ENCODE measurements around the gene VNN1.

The VNN1 gene

GRCh38 chr6:132713352-132714134 lies at the start of gene VNN1:
Gene VNN1, minus strand, starts transcription at chr6:132714055. Its CDS starts 20 bp downstream, at chr6:132714035.
- DNase-seq, result no peak

- DNase-seq, result no peak
Observed at GRCh38 chr6:132763269-132763668, 49.4 kb upstream of the VNN1 start.

DNA sequence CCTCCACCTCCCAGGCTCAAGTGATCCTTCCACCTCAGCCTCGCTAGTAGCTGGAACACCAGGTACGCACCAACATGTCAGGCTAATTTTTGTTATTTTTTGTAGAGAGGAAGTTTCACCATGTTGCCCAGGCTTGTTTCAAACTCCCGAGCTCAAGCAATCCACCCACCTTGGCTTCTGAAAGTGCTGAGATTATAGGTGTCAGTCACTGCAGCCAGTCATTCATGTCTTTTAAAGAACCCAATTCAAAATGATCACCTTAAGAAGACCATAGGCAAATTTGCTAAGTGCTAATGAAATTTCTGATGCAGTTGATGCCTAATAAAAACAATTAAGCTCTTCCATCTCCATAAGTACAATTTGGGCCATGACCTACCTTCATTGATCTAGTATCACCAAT lies 46.4 kb upstream of the VNN1 start:
- no peak for DNase-seq

DNA sequence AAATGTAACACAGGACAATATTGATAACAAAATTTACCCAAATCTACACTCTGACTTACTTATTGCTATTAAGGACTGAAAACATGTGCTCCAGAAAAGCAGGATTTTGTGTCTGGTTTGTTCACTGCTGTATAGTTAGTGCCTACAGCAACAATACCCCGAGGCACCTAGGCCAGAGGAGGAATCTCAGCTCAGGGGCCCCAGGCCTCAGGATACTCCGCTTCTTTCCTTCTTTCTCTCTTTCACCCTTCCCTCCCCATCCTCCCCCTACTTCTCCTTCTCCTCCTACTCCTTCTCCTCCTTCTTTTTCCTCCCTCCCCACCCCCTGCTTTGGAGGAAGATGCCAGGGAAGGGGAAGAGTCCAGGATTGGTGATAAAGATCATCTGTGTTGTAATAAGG lies 44.8 kb upstream of the VNN1 start:
- no peak for DNase-seq

DNA sequence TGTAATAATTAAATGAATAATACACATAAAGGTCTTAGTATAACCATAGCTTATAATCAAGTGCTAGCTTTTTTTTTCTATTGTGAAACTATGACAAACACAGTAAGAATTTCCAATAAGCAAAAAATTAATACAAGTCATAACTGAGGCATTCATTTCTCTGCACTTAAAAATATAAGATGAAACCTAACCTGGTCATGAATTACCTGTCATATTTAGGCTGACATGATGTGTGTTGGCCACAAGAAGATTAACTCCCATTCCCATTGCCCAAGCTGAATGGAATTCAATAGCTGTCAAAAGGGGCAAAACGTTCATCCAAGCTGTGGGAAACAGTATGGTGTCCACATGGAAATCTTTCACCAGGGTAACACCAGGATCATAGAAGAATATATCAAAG lies 38.4 kb upstream of the VNN1 start:
- DNase-seq, result no peak

DNA sequence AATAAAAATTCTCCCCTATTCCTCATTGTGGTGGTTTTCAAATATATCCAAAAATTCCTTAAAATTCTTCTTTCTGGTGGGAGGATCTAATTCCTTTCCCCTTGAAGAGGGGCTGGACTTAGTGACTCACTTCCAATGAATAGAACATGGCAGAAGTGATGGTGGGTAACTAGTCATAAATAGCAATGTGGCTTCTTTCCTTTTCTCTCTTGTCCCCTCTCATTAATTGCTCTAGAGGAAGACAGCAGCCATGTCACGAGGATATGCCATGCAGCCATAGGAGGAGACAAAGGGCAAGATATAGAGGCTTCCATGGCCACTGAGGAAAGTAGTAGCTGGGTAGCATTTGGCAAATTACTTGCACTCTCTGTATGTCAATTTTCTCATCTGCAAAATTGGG lies 38.0 kb upstream of the VNN1 start:
- no peak for DNase-seq

- no peak for DNase-seq
Observed at GRCh38 chr6:132751306-132751705, 37.5 kb upstream of the VNN1 start.

- DNase-seq, result no peak
Observed at GRCh38 chr6:132750455-132751248, 36.8 kb upstream of the VNN1 start.

DNA sequence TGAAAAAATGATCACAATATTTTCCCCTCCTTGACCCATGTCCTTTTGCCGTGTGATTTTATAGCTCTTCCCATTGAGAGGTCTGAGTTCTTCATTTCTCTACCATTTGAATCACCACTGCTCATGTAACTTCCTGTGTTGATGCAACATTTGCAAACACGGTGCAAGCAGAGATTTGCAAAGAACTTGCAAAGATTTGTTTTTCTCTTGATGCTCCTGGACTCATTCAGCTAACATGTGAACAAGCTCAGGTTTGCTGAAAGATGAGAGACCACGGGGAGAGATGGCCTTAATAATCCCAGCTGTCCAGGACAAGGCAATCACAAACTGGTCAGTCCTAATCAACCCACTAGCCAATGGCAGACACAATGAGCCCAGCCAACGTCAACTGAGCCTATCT lies 35.3 kb upstream of the VNN1 start:
- DNase-seq, result peak; percentile 37

GRCh38 chr6:132748446-132748845 lies 34.6 kb upstream of the VNN1 start:
- DNase-seq, result no peak

DNA sequence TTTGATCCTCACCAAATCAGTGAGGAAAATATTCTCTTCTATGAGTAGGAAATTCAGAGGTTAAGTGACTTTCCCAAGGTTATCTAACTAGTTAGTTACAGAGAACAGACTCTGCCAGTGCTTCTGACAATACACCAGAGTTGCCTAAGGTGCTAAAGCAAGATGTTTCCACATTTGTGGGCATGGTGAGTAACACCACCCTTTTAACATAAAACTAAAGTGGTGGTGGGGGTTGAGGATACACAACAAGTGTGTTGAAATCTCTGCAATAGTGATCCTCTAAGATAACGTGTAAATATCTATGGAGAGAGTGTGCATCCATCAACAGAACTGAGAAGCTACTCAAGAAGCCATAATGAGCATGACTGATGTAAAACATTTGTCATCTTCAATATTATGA lies 32.2 kb upstream of the VNN1 start:
- peak; percentile 58 for DNase-seq

DNA sequence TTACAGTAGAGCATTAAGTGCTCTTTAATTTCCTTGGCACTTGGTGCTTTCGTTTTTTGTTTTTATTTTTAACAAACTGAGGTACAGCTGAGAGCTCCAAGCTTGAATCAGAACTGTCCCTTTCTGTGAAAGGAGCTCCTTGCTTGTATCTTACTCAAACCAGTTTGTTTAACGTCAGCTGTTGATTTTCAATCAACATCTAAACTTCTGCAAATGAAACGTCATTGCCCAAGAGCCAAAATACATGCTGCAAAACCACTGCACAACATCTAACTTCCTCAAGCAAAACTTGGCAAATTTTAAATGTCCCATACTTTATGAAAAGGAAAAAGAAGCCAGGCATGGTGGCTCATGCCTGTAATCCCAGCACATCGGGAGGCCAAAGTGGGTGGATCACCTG lies 28.6 kb upstream of the VNN1 start:
- DNase-seq, result no peak

- peak; percentile 56 for DNase-seq
Observed at GRCh38 chr6:132741281-132741680, 27.4 kb upstream of the VNN1 start.

- no peak for DNase-seq
Observed at GRCh38 chr6:132736239-132736638, 22.4 kb upstream of the VNN1 start.

- no peak for DNase-seq
Observed at GRCh38 chr6:132734694-132735236, 20.9 kb upstream of the VNN1 start.

- no peak for DNase-seq
Observed at GRCh38 chr6:132733814-132734213, 20.0 kb upstream of the VNN1 start.

DNA sequence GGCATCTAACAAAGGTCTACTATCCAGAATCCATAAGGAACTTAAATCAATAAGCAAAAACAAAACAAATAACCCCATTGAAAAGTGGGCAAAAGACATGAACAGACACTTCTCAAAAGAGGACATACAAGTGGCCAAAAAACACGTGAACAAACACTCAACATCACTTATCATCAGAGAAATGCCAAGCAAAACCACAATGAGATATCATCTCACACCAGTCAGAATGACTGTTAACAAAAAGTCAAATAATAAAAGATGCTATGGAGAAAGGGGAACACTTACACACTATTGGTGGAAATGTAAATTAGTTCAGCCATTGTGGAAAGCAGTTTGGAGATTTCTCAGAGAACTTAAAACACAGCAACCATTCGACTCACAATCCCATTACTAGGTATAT lies 19.4 kb upstream of the VNN1 start:
- DNase-seq, result no peak

GRCh38 chr6:132731086-132731485 lies 17.2 kb upstream of the VNN1 start:
- DNase-seq, result no peak

- peak; percentile 60 for DNase-seq
Observed at GRCh38 chr6:132730560-132730959, 16.7 kb upstream of the VNN1 start.

DNA sequence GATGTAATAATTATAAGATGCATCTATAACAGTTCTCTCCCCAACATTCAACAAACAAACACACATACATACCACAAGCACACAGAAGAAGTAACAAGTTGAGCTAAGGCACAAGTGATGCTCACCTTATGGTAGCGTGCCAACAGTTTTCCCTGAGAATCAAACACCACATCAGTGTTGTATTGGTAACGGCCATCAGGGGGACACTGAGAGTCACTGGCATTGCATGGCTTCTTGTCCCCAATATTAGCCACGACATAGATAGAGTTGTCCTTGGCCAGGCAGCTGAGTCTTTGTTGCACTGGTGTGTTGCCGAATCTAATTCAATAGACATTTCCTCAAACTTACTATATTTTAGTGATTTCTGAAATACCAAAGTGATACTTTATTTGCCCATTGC lies 14.8 kb upstream of the VNN1 start:
- no peak for DNase-seq

- DNase-seq, result no peak
Observed at GRCh38 chr6:132726608-132726975, 12.7 kb upstream of the VNN1 start.

DNA sequence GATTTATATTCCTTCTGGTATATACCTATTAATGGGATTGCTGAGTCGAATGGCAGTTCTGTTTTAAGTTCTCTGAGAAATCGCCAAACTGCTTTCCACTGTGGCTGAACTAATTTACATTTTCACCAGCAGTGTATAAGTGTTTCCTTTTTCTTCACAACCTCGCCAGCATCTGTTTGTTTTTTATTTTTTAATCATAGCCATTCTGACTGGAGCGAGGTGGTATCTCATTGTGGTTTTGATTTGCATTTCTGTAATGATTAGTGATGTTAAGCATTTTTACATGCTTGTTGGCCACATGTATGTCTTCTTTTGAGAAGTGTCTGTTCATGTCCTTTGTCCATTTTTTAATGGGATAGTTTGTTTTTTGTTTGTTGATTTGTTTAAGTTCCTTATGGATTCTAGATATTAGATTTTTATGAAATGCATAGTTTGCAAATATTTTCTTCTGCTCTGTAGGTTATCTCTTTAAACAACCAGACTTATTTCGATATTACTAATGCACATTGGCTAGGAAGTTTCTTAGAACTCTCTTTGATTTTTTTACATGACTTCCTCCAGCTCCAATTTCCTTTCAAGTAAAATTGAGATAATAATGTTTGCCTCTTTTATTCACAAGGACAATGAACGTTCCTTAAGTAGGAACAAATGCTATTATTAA lies 12.2 kb upstream of the VNN1 start:
- no peak for DNase-seq

DNA sequence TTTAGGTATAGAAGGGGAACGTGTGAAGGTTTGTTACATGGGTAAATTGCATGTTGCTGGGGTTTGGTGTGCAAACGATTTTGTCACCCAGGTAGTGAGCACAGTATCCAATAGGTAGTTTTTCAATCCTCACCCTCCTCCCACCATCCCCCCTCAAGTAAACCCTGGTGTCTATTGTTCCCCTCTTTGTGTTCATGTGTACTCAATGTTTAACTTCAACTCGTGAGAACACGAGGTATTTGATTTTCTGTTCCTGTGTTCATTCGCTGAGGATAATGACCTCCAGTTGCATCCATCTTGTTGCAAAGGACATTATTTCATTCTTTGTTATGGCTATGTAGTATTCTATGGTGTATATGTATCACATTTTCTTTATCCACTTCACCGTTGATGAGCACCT lies 11.6 kb upstream of the VNN1 start:
- DNase-seq, result no peak
